GM12878 (cell line): ENCODE data around the gene TTC23. TPM values are rescaled to one million over a fixed set of nuclear protein-coding genes. Genes with fewer than 3 reads are reported as not detected.

Experiments
- ATAC-seq: fragments of 200-7000 bp; cut with Tn5 transposase; 3 replicates; pipeline ENCODE4 v1.9.1; 2020; ENCODE audit warnings: mild to moderate bottlenecking, moderate library complexity
- BruUV-seq: library from RNA; stranded (reverse); fragments of 400-500 nt; replicated peaks from 2 replicates; lab custom pipeline; 2021; lab: Mats Ljungman, UMichigan
- CTCF ChIA-PET: fragments of 300-600 bp; sonication (Branson Sonifier 250); formaldehyde crosslinking; extraction: SDS; loops from one replicate; lab custom pipeline; 2021; ENCODE audit warnings: inconsistent platforms; lab: Yijun Ruan, JAX
- POLR2A ChIA-PET: fragments of 350-600 bp; formaldehyde crosslinking; extraction: SDS; loops from one replicate; lab custom pipeline; 2021; ENCODE audit warnings: inconsistent platforms; lab: Charles Lee
- RAD21 ChIA-PET: fragments of 300-600 bp; sonication (Branson Sonifier 250); formaldehyde crosslinking; loops from one replicate; lab custom pipeline; 2023; ENCODE audit warnings: antibody characterized with exemption; ENCODE audit not compliant: unreplicated experiment; lab: Charles Lee
- SMC1A ChIA-PET: fragments of 300-600 bp; sonication (Branson Sonifier 250); formaldehyde crosslinking; loops from one replicate; lab custom pipeline; 2023; ENCODE audit not compliant: unreplicated experiment, uncharacterized antibody; lab: Charles Lee
- DNase-seq: peaks from one replicate; pipeline ENCODE4 v3.0.0-alpha.2; 2011; ENCODE audit warnings: low read depth, low spot score
- FAIRE-seq: peaks from 3 replicates; lab custom pipeline; 2011; peaks lifted over from hg19 to GRCh38; lab: Jason Lieb, UNC
- H2AFZ ChIP-seq: 2 replicates; pipeline ENCODE4 v1.6.0; 2011; ENCODE audit warnings: low read depth, low read length, control low read depth; ENCODE audit not compliant: control insufficient read depth
- H3K27ac ChIP-seq: 2 replicates; pipeline ENCODE4 v1.5.1; 2011; ENCODE audit warnings: control low read depth; ENCODE audit not compliant: control insufficient read depth, insufficient read depth
- H3K27me3 ChIP-seq, 2 experiments: replicated peaks in 1 of 2; 2 replicates each; pipeline versions ENCODE4 v1.6.0 to v1.6.1; 2011; ENCODE audit warnings: low read length in 1 of 2; ENCODE audit not compliant: control insufficient read depth in 2 of 2, insufficient read depth in 2 of 2
- H3K36me3 ChIP-seq, 2 experiments: 2 replicates each; pipeline ENCODE4 v1.5.1; 2011; ENCODE audit warnings: low read length in 1 of 2; ENCODE audit not compliant: control insufficient read depth in 2 of 2, insufficient read depth in 2 of 2
- H3K4me1 ChIP-seq: 2 replicates; pipeline ENCODE4 v1.6.1; 2011; ENCODE audit warnings: mild to moderate bottlenecking, low read length, moderate library complexity, mixed read lengths; ENCODE audit not compliant: control insufficient read depth, insufficient read depth
- H3K4me2 ChIP-seq: 2 replicates; pipeline ENCODE4 v1.6.0; 2011; ENCODE audit warnings: control low read depth; ENCODE audit not compliant: control insufficient read depth, insufficient read depth
- H3K4me3 ChIP-seq: fragments of 200-600 bp; sonication (generic); 2 replicates; pipeline ENCODE4 v1.5.1; 2016
- H3K79me2 ChIP-seq: 2 replicates; pipeline ENCODE4 v1.6.0; 2011; ENCODE audit warnings: low read length; ENCODE audit not compliant: control insufficient read depth, insufficient read depth
- H3K9ac ChIP-seq: 2 replicates; pipeline ENCODE4 v1.8.0; 2011; ENCODE audit warnings: low read length, control low read depth, mixed read lengths; ENCODE audit not compliant: control insufficient read depth, insufficient read depth
- H3K9me3 ChIP-seq: replicated peaks from 3 replicates; pipeline ENCODE4 v1.5.1; 2011; ENCODE audit warnings: mild to moderate bottlenecking, low read length; ENCODE audit not compliant: control insufficient read depth, insufficient read depth
- H4K20me1 ChIP-seq: 2 replicates; pipeline ENCODE4 v1.6.0; 2011; ENCODE audit not compliant: control insufficient read depth, insufficient read depth
- ATF2 ChIP-seq: IDR thresholded peaks from 2 replicates; pipeline ENCODE4 v1.6.1; 2012; ENCODE audit warnings: low read length, inconsistent platforms
- BCL11A ChIP-seq: IDR thresholded peaks from 2 replicates; pipeline ENCODE4 v1.6.1; 2011; ENCODE audit warnings: low read depth, low read length
- E2F4 ChIP-seq: IDR thresholded peaks from 2 replicates; pipeline ENCODE4 v1.6.1; 2012; ENCODE audit warnings: low read depth, low read length, improper control_type of control experiment
- HDGF ChIP-seq: fragments of 450-650 bp; IDR thresholded peaks from 2 replicates; pipeline ENCODE4 v1.6.1; 2016; ENCODE audit warnings: antibody characterized with exemption
- LARP7 ChIP-seq: fragments of 450-650 bp; IDR thresholded peaks from 2 replicates; pipeline ENCODE4 v1.6.1; 2017; ENCODE audit warnings: mild to moderate bottlenecking
- PAX5 ChIP-seq: IDR thresholded peaks from 2 replicates; pipeline ENCODE4 v1.6.1; 2011; ENCODE audit warnings: low read depth, low read length, borderline replicate concordance
- POLR2AphosphoS5 ChIP-seq: IDR thresholded peaks from 2 replicates; pipeline ENCODE4 v1.6.1; 2011; ENCODE audit warnings: mild to moderate bottlenecking, low read length, inconsistent platforms
- PRDM15 ChIP-seq: fragments of 450-650 bp; formaldehyde crosslinking; IDR thresholded peaks from 2 replicates; pipeline ENCODE4 v1.4.0; 2020; ENCODE audit warnings: mild to moderate bottlenecking, moderate library complexity
- SREBF2 ChIP-seq: IDR thresholded peaks from 2 replicates; pipeline ENCODE4 v1.6.1; 2012; ENCODE audit warnings: mild to moderate bottlenecking, low read length
- WRNIP1 ChIP-seq: IDR thresholded peaks from 2 replicates; pipeline ENCODE4 v1.6.1; 2011; ENCODE audit warnings: low read depth, low read length, improper control_type of control experiment, borderline replicate concordance
- ZNF207 ChIP-seq: fragments of 450-650 bp; IDR thresholded peaks from 2 replicates; pipeline ENCODE4 v1.6.1; 2014; ENCODE audit warnings: antibody characterized with exemption, mild to moderate bottlenecking, borderline replicate concordance
- WGBS: methylation state at CpG from one replicate; pipeline ENCODE4 v1.1.6; 2016; ENCODE audit warnings: low lambda C conversion rate; ENCODE audit not compliant: insufficient replicate concordance, insufficient coverage; ENCODE audit errors: missing lambda C conversion rate; 5-methylcytosine and 5-hydroxymethylcytosine counted together
- in situ Hi-C: fragments of 300-500 bp; cut with MboI; formaldehyde crosslinking; loops from 9 replicates; pipeline ENCODE4 v1.14.3; 2018; ENCODE audit warnings: mixed read lengths
- intact Hi-C: fragments of 100-400 bp; cut with micrococcal nuclease; formaldehyde crosslinking; loops from one replicate; pipeline ENCODE4 v1.14.2; 2022; ENCODE audit not compliant: unreplicated experiment
- polyA plus RNA-seq, 11 experiments: library from polyadenylated mRNA; depleted of rRNA in 4 of 11; unstranded in 6 of 11; stranded (reverse) in 5 of 11; fragments of >200 nt; fragmentation: Nextera tagmentation in 4 of 11; fragmentation: Illumina TruSeq in 1 of 11; extraction: Ambion mirVana in 4 of 11; extraction: Trizol in 1 of 11; gene quantifications; 1 replicate in 1 of 11; 2 replicates in 10 of 11; pipeline versions ENCODE4 v1.2.1 to v1.2.3, GENCODE V29; 2011 to 2016; ENCODE audit warnings: inconsistent platforms in 2 of 11, missing spikeins in 2 of 11, low read depth in 1 of 11
- total RNA-seq, 4 experiments: library from RNA; depleted of rRNA in 3 of 4; stranded (reverse); fragments of >200 nt in 3 of 4; fragmentation: Illumina TruSeq in 1 of 4; extraction: Trizol in 1 of 4; gene quantifications; 2 replicates each; pipeline versions ENCODE4 v1.2.1 to v1.2.3, GENCODE V29; 2013 to 2021

Gene TTC23
- total and polyA plus RNA-seq, 10 of the 15 experiments (the other 5 are each of a cell fraction or from before 2014, with no cell fraction given) = 1.2 to 9.0 (median 6.5) TPM

- ChIA-PET POLR2A (no interaction called here), CTCF (interaction anchor here (1.3 to 6.7 kb wide), 12 partner anchors 10 to 604 kb away, joined by 3 to 111 read pairs (median 6); no protein-coding TSS in a partner anchor), SMC1A (interaction anchor here (2.2 to 4.4 kb wide), 2 partner anchors 23 to 115 kb away, joined by 7 to 45 read pairs; no protein-coding TSS in a partner anchor)
- H4K20me1 ChIP-seq = no peaks in the 10 kb centered on the region
- BruUV-seq = no TSS peak
- WGBS = 37% methylated on average over 7 of the region's 7 CpGs
- H3K4me2 ChIP-seq = no peak overlapping the region
- no peak overlapping the region for H3K4me3 ChIP-seq
- in situ Hi-C loops = loop anchor here (5.0 to 25.0 kb wide), 2 partner anchors 113 to 638 kb away; partner anchors contain the start of gene LYSMD4
- no peaks in the 10 kb centered on the region for H3K79me2 ChIP-seq
- no peaks in the 10 kb centered on the region for H3K36me3 ChIP-seq
- no peaks in the 10 kb centered on the region for H3K4me1 ChIP-seq
- intact Hi-C loops = loop anchor here (1.0 to 10.0 kb wide), 2 partner anchors 114 to 655 kb away; no protein-coding TSS in a partner anchor
- no peak for ATAC-seq
- FAIRE-seq = no peak
- H3K9me3 ChIP-seq = no peaks in the 10 kb centered on the region
- H3K27me3 ChIP-seq = peaks cover 0 to 15% of the 10 kb centered on the region in 2 experiments; a peak in 2 of 4 replicates
- H3K27ac ChIP-seq = no peak overlapping the region
- DNase-seq = no peak
- H2AFZ ChIP-seq = no peak overlapping the region
- TF ChIP-seq HDGF = no peak
- TF ChIP-seq ZNF207 = no peak
- no peak for TF ChIP-seq ATF2
- TF ChIP-seq BCL11A = no peak
- no peak for TF ChIP-seq WRNIP1
- no peak for TF ChIP-seq E2F4
- TF ChIP-seq SREBF2 = no peak
- no peak for TF ChIP-seq PAX5
- no peak for TF ChIP-seq POLR2AphosphoS5
- TF ChIP-seq LARP7 = no peak
- no peak for TF ChIP-seq PRDM15 (CRISPR knock-in tag)
- TF ChIP-seq, all 136 proteins: peak for 0
- RAD21 ChIA-PET = interaction anchor here (1.1 to 2.0 kb wide), 3 partner anchors 10 to 634 kb away, joined by 3 to 9 read pairs (median 4); partner anchors contain the start of gene LYSMD4
- no peak overlapping the region for H3K9ac ChIP-seq
These were observed 149.7 kb downstream of the TTC23 start for GRCh38 chr15:99099661-99100060.
